HepG2 (cell line): ENCODE measurements around the gene ADGRG1. TPM values are rescaled to one million over a fixed set of nuclear protein-coding genes. Genes with fewer than 3 reads are reported as not detected.

ENCODE experiments used
- TEAD3 ChIP-seq: optimal IDR thresholded peaks from 2 replicates; pipeline ENCODE3; 2016; ENCODE audit warnings: borderline replicate concordance
- ZC3H13 ChIP-seq: sonication (generic); formaldehyde crosslinking; IDR thresholded peaks from 2 replicates; pipeline ENCODE4 v1.8.1; 2023; ENCODE audit warnings: mild to moderate bottlenecking, missing genetic modification reagents, moderate library complexity
- polyA plus RNA-seq, 8 experiments: library from polyadenylated mRNA; depleted of rRNA in 3 of 8; stranded (reverse) in 7 of 8; unstranded in 1 of 8; fragments of >200 nt; fragmentation: Illumina TruSeq in 4 of 8; extraction: Trizol in 4 of 8; gene quantifications; 2 replicates each; pipeline versions ENCODE4 v1.2.1 to v1.2.3, GENCODE V29; 2011 to 2016; ENCODE audit warnings: low read depth in 4 of 8, missing spikeins in 1 of 8, mixed read lengths in 1 of 8; ENCODE audit not compliant: insufficient read depth in 1 of 8
- total RNA-seq, 5 experiments: library from RNA; depleted of rRNA; stranded (reverse); fragments of >200 nt; fragmentation: Illumina TruSeq; extraction: Trizol; gene quantifications; 2 replicates each; pipeline ENCODE4 v1.2.3, GENCODE V29; 2016; ENCODE audit warnings: low read depth in 1 of 5
- TF ChIP-seq, protein P1 (sequence below): fragments of 450-650 bp; IDR thresholded peaks from 2 replicates; pipeline ENCODE4 v1.6.1; 2017; ENCODE audit warnings: mild to moderate bottlenecking
- TF ChIP-seq, protein P2 (sequence below): IDR thresholded peaks from 2 replicates; pipeline ENCODE4 v1.6.1; 2012; ENCODE audit warnings: low read depth, low read length, improper control_type of control experiment
- TF ChIP-seq, protein P3 (sequence below): sonication (generic); formaldehyde crosslinking; IDR thresholded peaks from 2 replicates; pipeline ENCODE4 v1.5.0; 2020; ENCODE audit warnings: missing genetic modification reagents
- TF ChIP-seq, protein P4 (sequence below): sonication (generic); formaldehyde crosslinking; IDR thresholded peaks from 2 replicates; pipeline ENCODE4 v1.5.1; 2020; ENCODE audit warnings: mild to moderate bottlenecking, missing genetic modification reagents, moderate library complexity

ADGRG1 gene
- total and polyA plus RNA-seq, 2 of the 13 experiments (the other 11 are each of a cell fraction or from before 2014, with no cell fraction given) = 2.7 to 5.9 TPM

DNA sequence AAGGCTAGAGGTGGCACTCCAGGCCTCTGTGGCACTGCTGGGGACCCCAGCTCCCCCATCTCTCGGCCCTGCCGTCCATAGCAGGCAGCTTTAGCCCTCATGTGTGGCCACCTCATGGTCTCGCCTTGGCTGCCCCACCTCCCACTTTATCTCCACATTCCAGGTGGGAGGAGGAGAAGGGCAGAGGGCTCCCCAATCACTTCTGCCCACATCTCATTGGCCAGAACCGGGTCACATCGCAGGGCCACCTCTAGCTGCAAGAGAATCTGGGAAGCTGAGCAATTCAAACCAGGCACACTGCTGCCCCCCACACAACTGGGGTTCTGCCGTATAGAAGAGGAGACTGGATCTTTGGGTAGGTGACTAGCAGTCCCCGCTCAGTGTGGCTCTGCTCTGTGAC, 67.8 kb downstream of the ADGRG1 start (continued):
- TF ChIP-seq, protein P1, sequence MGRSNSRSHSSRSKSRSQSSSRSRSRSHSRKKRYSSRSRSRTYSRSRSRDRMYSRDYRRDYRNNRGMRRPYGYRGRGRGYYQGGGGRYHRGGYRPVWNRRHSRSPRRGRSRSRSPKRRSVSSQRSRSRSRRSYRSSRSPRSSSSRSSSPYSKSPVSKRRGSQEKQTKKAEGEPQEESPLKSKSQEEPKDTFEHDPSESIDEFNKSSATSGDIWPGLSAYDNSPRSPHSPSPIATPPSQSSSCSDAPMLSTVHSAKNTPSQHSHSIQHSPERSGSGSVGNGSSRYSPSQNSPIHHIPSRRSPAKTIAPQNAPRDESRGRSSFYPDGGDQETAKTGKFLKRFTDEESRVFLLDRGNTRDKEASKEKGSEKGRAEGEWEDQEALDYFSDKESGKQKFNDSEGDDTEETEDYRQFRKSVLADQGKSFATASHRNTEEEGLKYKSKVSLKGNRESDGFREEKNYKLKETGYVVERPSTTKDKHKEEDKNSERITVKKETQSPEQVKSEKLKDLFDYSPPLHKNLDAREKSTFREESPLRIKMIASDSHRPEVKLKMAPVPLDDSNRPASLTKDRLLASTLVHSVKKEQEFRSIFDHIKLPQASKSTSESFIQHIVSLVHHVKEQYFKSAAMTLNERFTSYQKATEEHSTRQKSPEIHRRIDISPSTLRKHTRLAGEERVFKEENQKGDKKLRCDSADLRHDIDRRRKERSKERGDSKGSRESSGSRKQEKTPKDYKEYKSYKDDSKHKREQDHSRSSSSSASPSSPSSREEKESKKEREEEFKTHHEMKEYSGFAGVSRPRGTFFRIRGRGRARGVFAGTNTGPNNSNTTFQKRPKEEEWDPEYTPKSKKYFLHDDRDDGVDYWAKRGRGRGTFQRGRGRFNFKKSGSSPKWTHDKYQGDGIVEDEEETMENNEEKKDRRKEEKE = no peak
- TF ChIP-seq, protein P2, sequence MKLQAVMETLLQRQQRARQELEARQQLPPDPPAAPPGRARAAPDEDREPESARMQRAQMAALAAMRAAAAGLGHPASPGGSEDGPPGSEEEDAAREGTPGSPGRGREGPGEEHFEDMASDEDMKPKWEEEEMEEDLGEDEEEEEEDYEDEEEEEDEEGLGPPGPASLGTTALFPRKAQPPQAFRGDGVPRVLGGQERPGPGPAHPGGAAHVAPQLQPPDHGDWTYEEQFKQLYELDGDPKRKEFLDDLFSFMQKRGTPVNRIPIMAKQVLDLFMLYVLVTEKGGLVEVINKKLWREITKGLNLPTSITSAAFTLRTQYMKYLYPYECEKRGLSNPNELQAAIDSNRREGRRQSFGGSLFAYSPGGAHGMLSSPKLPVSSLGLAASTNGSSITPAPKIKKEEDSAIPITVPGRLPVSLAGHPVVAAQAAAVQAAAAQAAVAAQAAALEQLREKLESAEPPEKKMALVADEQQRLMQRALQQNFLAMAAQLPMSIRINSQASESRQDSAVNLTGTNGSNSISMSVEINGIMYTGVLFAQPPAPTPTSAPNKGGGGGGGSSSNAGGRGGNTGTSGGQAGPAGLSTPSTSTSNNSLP = no peak
- TF ChIP-seq TEAD3 (CRISPR knock-in tag) (peak; percentile 28), ZC3H13 (no peak)
- TF ChIP-seq, protein P3, sequence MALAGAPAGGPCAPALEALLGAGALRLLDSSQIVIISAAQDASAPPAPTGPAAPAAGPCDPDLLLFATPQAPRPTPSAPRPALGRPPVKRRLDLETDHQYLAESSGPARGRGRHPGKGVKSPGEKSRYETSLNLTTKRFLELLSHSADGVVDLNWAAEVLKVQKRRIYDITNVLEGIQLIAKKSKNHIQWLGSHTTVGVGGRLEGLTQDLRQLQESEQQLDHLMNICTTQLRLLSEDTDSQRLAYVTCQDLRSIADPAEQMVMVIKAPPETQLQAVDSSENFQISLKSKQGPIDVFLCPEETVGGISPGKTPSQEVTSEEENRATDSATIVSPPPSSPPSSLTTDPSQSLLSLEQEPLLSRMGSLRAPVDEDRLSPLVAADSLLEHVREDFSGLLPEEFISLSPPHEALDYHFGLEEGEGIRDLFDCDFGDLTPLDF (CRISPR knock-in tag) = no peak
- TF ChIP-seq, protein P4, sequence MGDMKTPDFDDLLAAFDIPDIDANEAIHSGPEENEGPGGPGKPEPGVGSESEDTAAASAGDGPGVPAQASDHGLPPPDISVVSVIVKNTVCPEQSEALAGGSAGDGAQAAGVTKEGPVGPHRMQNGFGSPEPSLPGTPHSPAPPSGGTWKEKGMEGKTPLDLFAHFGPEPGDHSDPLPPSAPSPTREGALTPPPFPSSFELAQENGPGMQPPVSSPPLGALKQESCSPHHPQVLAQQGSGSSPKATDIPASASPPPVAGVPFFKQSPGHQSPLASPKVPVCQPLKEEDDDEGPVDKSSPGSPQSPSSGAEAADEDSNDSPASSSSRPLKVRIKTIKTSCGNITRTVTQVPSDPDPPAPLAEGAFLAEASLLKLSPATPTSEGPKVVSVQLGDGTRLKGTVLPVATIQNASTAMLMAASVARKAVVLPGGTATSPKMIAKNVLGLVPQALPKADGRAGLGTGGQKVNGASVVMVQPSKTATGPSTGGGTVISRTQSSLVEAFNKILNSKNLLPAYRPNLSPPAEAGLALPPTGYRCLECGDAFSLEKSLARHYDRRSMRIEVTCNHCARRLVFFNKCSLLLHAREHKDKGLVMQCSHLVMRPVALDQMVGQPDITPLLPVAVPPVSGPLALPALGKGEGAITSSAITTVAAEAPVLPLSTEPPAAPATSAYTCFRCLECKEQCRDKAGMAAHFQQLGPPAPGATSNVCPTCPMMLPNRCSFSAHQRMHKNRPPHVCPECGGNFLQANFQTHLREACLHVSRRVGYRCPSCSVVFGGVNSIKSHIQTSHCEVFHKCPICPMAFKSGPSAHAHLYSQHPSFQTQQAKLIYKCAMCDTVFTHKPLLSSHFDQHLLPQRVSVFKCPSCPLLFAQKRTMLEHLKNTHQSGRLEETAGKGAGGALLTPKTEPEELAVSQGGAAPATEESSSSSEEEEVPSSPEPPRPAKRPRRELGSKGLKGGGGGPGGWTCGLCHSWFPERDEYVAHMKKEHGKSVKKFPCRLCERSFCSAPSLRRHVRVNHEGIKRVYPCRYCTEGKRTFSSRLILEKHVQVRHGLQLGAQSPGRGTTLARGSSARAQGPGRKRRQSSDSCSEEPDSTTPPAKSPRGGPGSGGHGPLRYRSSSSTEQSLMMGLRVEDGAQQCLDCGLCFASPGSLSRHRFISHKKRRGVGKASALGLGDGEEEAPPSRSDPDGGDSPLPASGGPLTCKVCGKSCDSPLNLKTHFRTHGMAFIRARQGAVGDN (CRISPR knock-in tag) = 0 out of 2 replicates have a peak, but pooled peaks have one; percentile 12
- TF ChIP-seq, all 625 proteins: peak for 4
